Neural cell (in vitro differentiated cells): Measurements from ENCODE around the gene PSPN. TPM values are rescaled to one million over a fixed set of nuclear protein-coding genes. Genes with fewer than 3 reads are reported as not detected.

Experiments used
- H2AFZ ChIP-seq: fragments of 200-600, 300-800 bp; sonication (generic), shearing (Covaris generic); 2 replicates; pipeline ENCODE4 v1.6.0; 2014; ENCODE audit warnings: low read depth, mild to moderate bottlenecking, antibody characterized with exemption, low read length, moderate library complexity
- H3F3A ChIP-seq: fragments of 200-600 bp; shearing (Covaris generic); 2 replicates; pipeline ENCODE4 v1.6.1; 2016; ENCODE audit warnings: mild to moderate bottlenecking, moderate library complexity, mixed read lengths, antibody characterized with exemption, low read length; ENCODE audit not compliant: insufficient read depth, poor library complexity, severe bottlenecking
- H3K27ac ChIP-seq: fragments of 200-600, 300-800 bp; sonication (generic), shearing (Covaris generic); 2 replicates; pipeline ENCODE4 v1.5.1; 2014; ENCODE audit warnings: mild to moderate bottlenecking, low read length, moderate library complexity
- H3K27me3 ChIP-seq: fragments of 300-800, 200-600 bp; sonication (generic), shearing (Covaris generic); 2 replicates; pipeline ENCODE4 v1.6.0; 2014; ENCODE audit warnings: mild to moderate bottlenecking, low read depth, low read length, moderate library complexity; ENCODE audit not compliant: insufficient read depth
- H3K36me3 ChIP-seq: fragments of 300-800, 200-600 bp; sonication (generic), shearing (Covaris generic); 2 replicates; pipeline ENCODE4 v1.5.1; 2014; ENCODE audit warnings: mild to moderate bottlenecking, antibody characterized with exemption, low read length, moderate library complexity; ENCODE audit not compliant: insufficient read depth
- H3K4me2 ChIP-seq: fragments of 300-800, 200-600 bp; sonication (generic), shearing (Covaris generic); 2 replicates; pipeline ENCODE4 v1.6.0; 2014; ENCODE audit warnings: mild to moderate bottlenecking, low read length
- H3K4me3 ChIP-seq: fragments of 300-800, 200-600 bp; sonication (generic), shearing (Covaris generic); 2 replicates; pipeline ENCODE4 v1.5.1; 2014; ENCODE audit warnings: mild to moderate bottlenecking, low read length, moderate library complexity
- H3K79me2 ChIP-seq: fragments of 200-600 bp; shearing (Covaris generic); replicated peaks from 2 replicates; pipeline ENCODE4 v1.6.0; 2014; ENCODE audit warnings: mild to moderate bottlenecking, low read length, moderate library complexity; ENCODE audit not compliant: insufficient read depth
- H3K9ac ChIP-seq: fragments of 300-800, 200-600 bp; sonication (generic), shearing (Covaris generic); 2 replicates; pipeline ENCODE4 v1.6.1; 2016; ENCODE audit warnings: mild to moderate bottlenecking, low read length, mixed read lengths
- H3K9me2 ChIP-seq: fragments of 200-600 bp; shearing (Covaris generic); 2 replicates; pipeline ENCODE4 v1.6.1; 2016; ENCODE audit warnings: mild to moderate bottlenecking, low read length, mixed read lengths; ENCODE audit not compliant: insufficient read depth
- H3K9me3 ChIP-seq: fragments of 200-600, 300-800 bp; sonication (generic), shearing (Covaris generic); 2 replicates; pipeline ENCODE4 v1.6.1; 2016; ENCODE audit warnings: mild to moderate bottlenecking, mixed run types, low read length, moderate library complexity, mixed read lengths
- H4K20me1 ChIP-seq: fragments of 200-600 bp; shearing (Covaris generic); 2 replicates; pipeline ENCODE4 v1.6.1; 2016; ENCODE audit warnings: mild to moderate bottlenecking, mixed run types; ENCODE audit not compliant: insufficient read depth
- EP300 ChIP-seq: fragments of 450-650 bp; conservative IDR thresholded peaks from 2 replicates; pipeline ENCODE4 v1.6.1; 2014; ENCODE audit warnings: antibody characterized with exemption, mild to moderate bottlenecking, moderate library complexity; ENCODE audit not compliant: poor library complexity, severe bottlenecking
- EZH2 ChIP-seq: fragments of 200-600, 300-800 bp; shearing (Covaris generic), sonication (generic); IDR thresholded peaks from 2 replicates; pipeline ENCODE4 v1.6.1; 2014; ENCODE audit warnings: antibody characterized with exemption, low read length, borderline replicate concordance, mild to moderate bottlenecking; ENCODE audit not compliant: insufficient read depth, poor library complexity, severe bottlenecking
- MXI1 ChIP-seq: fragments of 450-650 bp; conservative IDR thresholded peaks from 2 replicates; pipeline ENCODE4 v1.6.1; 2014; ENCODE audit warnings: antibody characterized with exemption, mild to moderate bottlenecking; ENCODE audit not compliant: poor library complexity, severe bottlenecking
- POLR2AphosphoS5 ChIP-seq: IDR thresholded peaks from 2 replicates; pipeline ENCODE4 v1.6.1; 2012
- RAD21 ChIP-seq: fragments of 450-650 bp; conservative IDR thresholded peaks from 2 replicates; pipeline ENCODE4 v1.6.1; 2014; ENCODE audit warnings: antibody characterized with exemption, mild to moderate bottlenecking, moderate library complexity
- SMC3 ChIP-seq: fragments of 450-650 bp; conservative IDR thresholded peaks from 2 replicates; pipeline ENCODE4 v1.6.1; 2014; ENCODE audit warnings: antibody characterized with exemption, mild to moderate bottlenecking, moderate library complexity; ENCODE audit not compliant: poor library complexity
- TAF1 ChIP-seq: IDR thresholded peaks from 2 replicates; pipeline ENCODE4 v1.6.1; 2012; ENCODE audit warnings: low read depth
- polyA plus RNA-seq: library from polyadenylated mRNA; depleted of rRNA; stranded (reverse); fragments of >200 nt; gene quantifications from 2 replicates; pipeline ENCODE4 v1.2.3, GENCODE V29; 2014
- TF ChIP-seq, protein P1 (sequence below): IDR thresholded peaks from 2 replicates; pipeline ENCODE4 v1.6.1; 2012; ENCODE audit warnings: borderline replicate concordance
- TF ChIP-seq, protein P2 (sequence below): fragments of 450-650 bp; IDR thresholded peaks from 2 replicates; pipeline ENCODE4 v1.5.1; 2014; ENCODE audit warnings: antibody characterized with exemption, mild to moderate bottlenecking, moderate library complexity; ENCODE audit not compliant: poor library complexity, severe bottlenecking

PSPN gene
- polyA plus RNA-seq, 1 donor from 2014 or later = 1.5 TPM

DNA sequence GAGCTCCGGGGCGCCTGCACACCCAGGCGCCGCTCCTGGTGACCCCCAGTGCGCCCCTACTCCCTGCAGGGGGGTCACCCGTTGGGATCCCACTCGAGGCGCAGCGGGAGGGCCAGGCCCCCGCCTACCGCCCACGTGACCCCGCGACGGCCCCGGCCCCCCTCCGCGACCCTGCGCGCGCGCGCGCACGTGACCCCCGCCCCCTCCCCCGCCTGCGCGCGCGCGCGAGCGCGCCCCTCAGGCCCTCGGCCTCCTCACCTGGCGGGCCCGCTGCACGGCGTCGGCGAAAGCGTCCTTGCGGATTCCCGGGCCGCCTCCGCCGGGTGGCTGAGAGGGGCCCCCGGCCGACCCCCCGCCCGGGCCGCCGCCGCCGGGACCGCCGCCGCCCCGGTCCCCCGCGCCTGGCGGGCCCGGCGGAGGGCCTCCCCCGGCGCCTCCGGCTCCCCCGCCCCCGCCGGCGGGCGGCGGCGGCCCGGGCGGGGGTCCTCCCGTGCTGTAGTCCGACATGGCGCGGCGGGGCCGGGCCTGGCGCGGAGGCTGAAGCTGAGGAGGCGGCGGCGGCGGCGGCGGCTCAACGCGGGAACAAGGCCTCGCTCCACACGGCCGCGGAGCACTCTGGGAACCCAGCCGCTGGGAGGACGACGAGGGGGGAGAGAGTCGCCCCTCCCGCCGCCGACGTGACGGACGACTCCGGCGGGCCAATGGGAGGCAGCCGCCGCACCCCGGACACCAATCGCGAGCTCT, 48.6 kb upstream of the PSPN start, which contains the start of gene KHSRP:
Gene KHSRP, minus strand, starts transcription at position 617 of the 744 bp plus-strand sequence. Its CDS starts 110 bp downstream, at position 507.
- Histone ChIP-seq H3K27me3 (no peaks in the 10 kb centered on the region), H3F3A (no peaks in the 10 kb centered on the region), H4K20me1 (peaks cover 26% of the 10 kb centered on the region), H3K9me2 (no peaks in the 10 kb centered on the region), H3K9me3 (no peaks in the 10 kb centered on the region), H2AFZ (peak within 1 kb of the TSS; percentile 41), H3K36me3 (no peaks in the 10 kb centered on the region), H3K79me2 (peaks cover 38% of the 10 kb centered on the region), H3K4me3 (peak within 1 kb of the TSS; percentile 96), H3K27ac (peak within 1 kb of the TSS; percentile 85), H3K4me2 (peak within 1 kb of the TSS; percentile 81), H3K9ac (peak within 1 kb of the TSS; percentile 84)
- TF ChIP-seq SMC3 (no peak), EP300 (no peak), EZH2 (no peak), RAD21 (no peak), MXI1 (peak; percentile 31), POLR2AphosphoS5 (peak; percentile 96), TAF1 (no peak)
- TF ChIP-seq, protein P1, sequence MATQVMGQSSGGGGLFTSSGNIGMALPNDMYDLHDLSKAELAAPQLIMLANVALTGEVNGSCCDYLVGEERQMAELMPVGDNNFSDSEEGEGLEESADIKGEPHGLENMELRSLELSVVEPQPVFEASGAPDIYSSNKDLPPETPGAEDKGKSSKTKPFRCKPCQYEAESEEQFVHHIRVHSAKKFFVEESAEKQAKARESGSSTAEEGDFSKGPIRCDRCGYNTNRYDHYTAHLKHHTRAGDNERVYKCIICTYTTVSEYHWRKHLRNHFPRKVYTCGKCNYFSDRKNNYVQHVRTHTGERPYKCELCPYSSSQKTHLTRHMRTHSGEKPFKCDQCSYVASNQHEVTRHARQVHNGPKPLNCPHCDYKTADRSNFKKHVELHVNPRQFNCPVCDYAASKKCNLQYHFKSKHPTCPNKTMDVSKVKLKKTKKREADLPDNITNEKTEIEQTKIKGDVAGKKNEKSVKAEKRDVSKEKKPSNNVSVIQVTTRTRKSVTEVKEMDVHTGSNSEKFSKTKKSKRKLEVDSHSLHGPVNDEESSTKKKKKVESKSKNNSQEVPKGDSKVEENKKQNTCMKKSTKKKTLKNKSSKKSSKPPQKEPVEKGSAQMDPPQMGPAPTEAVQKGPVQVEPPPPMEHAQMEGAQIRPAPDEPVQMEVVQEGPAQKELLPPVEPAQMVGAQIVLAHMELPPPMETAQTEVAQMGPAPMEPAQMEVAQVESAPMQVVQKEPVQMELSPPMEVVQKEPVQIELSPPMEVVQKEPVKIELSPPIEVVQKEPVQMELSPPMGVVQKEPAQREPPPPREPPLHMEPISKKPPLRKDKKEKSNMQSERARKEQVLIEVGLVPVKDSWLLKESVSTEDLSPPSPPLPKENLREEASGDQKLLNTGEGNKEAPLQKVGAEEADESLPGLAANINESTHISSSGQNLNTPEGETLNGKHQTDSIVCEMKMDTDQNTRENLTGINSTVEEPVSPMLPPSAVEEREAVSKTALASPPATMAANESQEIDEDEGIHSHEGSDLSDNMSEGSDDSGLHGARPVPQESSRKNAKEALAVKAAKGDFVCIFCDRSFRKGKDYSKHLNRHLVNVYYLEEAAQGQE = peak; percentile 54
- TF ChIP-seq, protein P2, sequence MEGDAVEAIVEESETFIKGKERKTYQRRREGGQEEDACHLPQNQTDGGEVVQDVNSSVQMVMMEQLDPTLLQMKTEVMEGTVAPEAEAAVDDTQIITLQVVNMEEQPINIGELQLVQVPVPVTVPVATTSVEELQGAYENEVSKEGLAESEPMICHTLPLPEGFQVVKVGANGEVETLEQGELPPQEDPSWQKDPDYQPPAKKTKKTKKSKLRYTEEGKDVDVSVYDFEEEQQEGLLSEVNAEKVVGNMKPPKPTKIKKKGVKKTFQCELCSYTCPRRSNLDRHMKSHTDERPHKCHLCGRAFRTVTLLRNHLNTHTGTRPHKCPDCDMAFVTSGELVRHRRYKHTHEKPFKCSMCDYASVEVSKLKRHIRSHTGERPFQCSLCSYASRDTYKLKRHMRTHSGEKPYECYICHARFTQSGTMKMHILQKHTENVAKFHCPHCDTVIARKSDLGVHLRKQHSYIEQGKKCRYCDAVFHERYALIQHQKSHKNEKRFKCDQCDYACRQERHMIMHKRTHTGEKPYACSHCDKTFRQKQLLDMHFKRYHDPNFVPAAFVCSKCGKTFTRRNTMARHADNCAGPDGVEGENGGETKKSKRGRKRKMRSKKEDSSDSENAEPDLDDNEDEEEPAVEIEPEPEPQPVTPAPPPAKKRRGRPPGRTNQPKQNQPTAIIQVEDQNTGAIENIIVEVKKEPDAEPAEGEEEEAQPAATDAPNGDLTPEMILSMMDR = no peak

DNA sequence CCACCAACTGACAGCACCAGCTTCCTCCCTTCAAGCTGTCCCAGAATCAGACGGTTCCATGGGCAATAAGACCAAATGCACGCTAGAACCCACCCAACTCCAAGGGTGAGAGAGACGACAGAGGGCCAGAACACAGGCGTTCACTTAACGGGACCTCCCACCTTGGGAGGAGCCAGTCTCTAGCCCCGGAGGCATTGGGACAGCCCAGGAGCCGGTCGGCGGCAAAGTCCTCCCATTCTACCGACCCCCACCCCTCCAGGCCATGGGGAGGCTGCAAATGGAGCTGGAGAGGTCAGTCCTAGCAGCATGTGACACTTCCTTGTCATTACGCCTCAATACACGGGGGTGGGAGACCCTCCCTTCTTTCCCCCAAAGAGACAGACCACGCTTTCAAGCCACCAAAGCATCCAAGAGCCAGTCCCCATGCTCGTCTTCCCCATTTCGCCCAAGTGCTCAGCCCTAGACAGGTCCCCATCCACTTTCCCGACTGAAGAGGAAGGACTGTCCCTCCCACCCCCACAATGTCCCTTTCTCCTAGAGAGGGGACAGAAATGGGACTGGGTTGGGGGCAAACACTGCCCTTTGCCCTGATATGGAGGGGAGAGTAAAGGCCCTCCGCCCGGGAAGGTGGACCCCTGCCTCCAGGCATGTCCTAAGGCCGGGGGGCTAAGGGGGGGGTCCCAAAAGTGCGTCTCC, 47.9 kb upstream of the PSPN start:
- H3K4me3 ChIP-seq = peak overlapping the region; percentile 96
- H3K79me2 ChIP-seq = peaks cover 38% of the 10 kb centered on the region
- no peaks in the 10 kb centered on the region for H3F3A ChIP-seq
- no peaks in the 10 kb centered on the region for H3K36me3 ChIP-seq
- H3K9me2 ChIP-seq = no peaks in the 10 kb centered on the region
- H2AFZ ChIP-seq = no peak overlapping the region
- peak overlapping the region; percentile 84 for H3K9ac ChIP-seq
- H3K4me2 ChIP-seq = peak overlapping the region; percentile 81
- no peaks in the 10 kb centered on the region for H3K9me3 ChIP-seq
- H3K27ac ChIP-seq = peak overlapping the region; percentile 59
- H3K27me3 ChIP-seq = no peaks in the 10 kb centered on the region
- no peak for TF ChIP-seq EP300
- no peak for TF ChIP-seq TAF1
- TF ChIP-seq MXI1 = peak; percentile 24
- TF ChIP-seq, protein P1 = no peak
- TF ChIP-seq SMC3 = peak; percentile 22
- TF ChIP-seq, protein P2 = no peak
- TF ChIP-seq POLR2AphosphoS5 = no peak
- peaks cover 32% of the 10 kb centered on the region for H4K20me1 ChIP-seq
